Measurements from ENCODE around the gene CHEK2. TPM values are rescaled to one million over a fixed set of nuclear protein-coding genes. Genes with fewer than 3 reads are reported as not detected.
"Not testable (repeated sequence)": the region's sequence is repeated elsewhere in the genome, so short reads cannot be mapped to it uniquely, and the experiment has no call there.

The CHEK2 gene
- total RNA-seq, 2 donors from 2014 or later: 2.7 to 11.3 TPM

- Histone ChIP-seq H3K9me3 (no peaks in the 10 kb centered on the region), H3K27me3 (no peaks in the 10 kb centered on the region), H3K27ac (no peak overlapping the region), H3K4me1 (no peaks in the 10 kb centered on the region), H3K36me3 (peaks cover 35% of the 10 kb centered on the region), H3K4me3 (no peak overlapping the region)
- DNase-seq (ENCODE audit: low spot score): no peak
- TF ChIP-seq CTCF (IDR thresholded peaks at IDR 0.05): no peak
These were observed 8.9 kb upstream of the CHEK2 start for GRCh38 chr22:28750471-28750881.

GRCh38 chr22:28743852-28744251 lies 2.2 kb upstream of the CHEK2 start:
- Histone ChIP-seq H3K4me3 (no peak overlapping the region), H3K27me3 (no peaks in the 10 kb centered on the region), H3K27ac (no peak overlapping the region), H3K4me1 (peaks cover 0 to 17% of the 10 kb centered on the region in 2 donors), H3K9me3 (no peaks in the 10 kb centered on the region), H3K36me3 (peaks cover 43% of the 10 kb centered on the region)
- TF ChIP-seq CTCF (IDR thresholded peaks at IDR 0.05): no peak
- no peak for DNase-seq (ENCODE audit: low spot score)

- peak overlapping the region; percentile 98 to 99 for H3K4me3 ChIP-seq
- H3K4me1 ChIP-seq: peaks cover 0 to 17% of the 10 kb centered on the region in 2 donors
- DNase-seq (ENCODE audit: low spot score): no peak
These were observed 942 bp upstream of the CHEK2 start for GRCh38 chr22:28742562-28742962.

GRCh38 chr22:28741200-28741784 lies 328 bp downstream of the CHEK2 start:
- H3K36me3 ChIP-seq: peaks cover 23% of the 10 kb centered on the region
- H3K27ac ChIP-seq: no peak overlapping the region
- H3K4me3 ChIP-seq: peak overlapping the region; percentile 98 to 99
- peaks cover 0 to 17% of the 10 kb centered on the region in 2 donors for H3K4me1 ChIP-seq
- H3K27me3 ChIP-seq: no peaks in the 10 kb centered on the region
- no peak for TF ChIP-seq CTCF (IDR thresholded peaks at IDR 0.05)
- no peaks in the 10 kb centered on the region for H3K9me3 ChIP-seq
- no peak for DNase-seq (ENCODE audit: low spot score)

More at GRCh38 chr22:28742562-28742962, 942 bp upstream of the CHEK2 start:
- H3K27ac ChIP-seq: peak overlapping the region; percentile 99 to 100
- TF ChIP-seq CTCF (IDR thresholded peaks at IDR 0.05): no peak
- H3K36me3 ChIP-seq: peaks cover 30% of the 10 kb centered on the region
- no peaks in the 10 kb centered on the region for H3K27me3 ChIP-seq
- H3K9me3 ChIP-seq: no peaks in the 10 kb centered on the region

GRCh38 chr22:28738876-28739275 lies 2.7 kb downstream of the CHEK2 start:
- not testable (repeated sequence) for H3K36me3 ChIP-seq; H3K27ac ChIP-seq; H3K4me3 ChIP-seq; H3K9me3 ChIP-seq; H3K27me3 ChIP-seq; DNase-seq (ENCODE audit: low spot score)
- H3K4me1 ChIP-seq: peaks cover 0 to 17% of the 10 kb centered on the region in 2 donors

- no peak overlapping the region for H3K4me3 ChIP-seq
- no peak for DNase-seq (ENCODE audit: low spot score)
- TF ChIP-seq CTCF (IDR thresholded peaks at IDR 0.05): no peak
- H3K36me3 ChIP-seq: no peaks in the 10 kb centered on the region
- peaks cover 0 to 8% of the 10 kb centered on the region in 2 donors for H3K4me1 ChIP-seq
- no peaks in the 10 kb centered on the region for H3K27me3 ChIP-seq
- no peaks in the 10 kb centered on the region for H3K9me3 ChIP-seq
- H3K27ac ChIP-seq: no peak overlapping the region
These were observed 3.9 kb downstream of the CHEK2 start for GRCh38 chr22:28737701-28738100.
